Lung (tissue), 12 donors: ENCODE data around the gene AIFM3. TPM values are rescaled to one million over a fixed set of nuclear protein-coding genes. Genes with fewer than 3 reads are reported as not detected.

Source experiments
- ATAC-seq: fragments of 200-7000 bp; cut with Tn5 transposase; one replicate; pipeline ENCODE4 v1.9.1; 2020; ENCODE audit warnings: moderate number of reproducible peaks; ENCODE audit not compliant: insufficient read depth, low FRiP score
- DNase-seq, 3 donors: peaks; one replicate each; pipeline ENCODE4 v3.0.0-alpha.2; 2013 to 2017
- H3K27ac ChIP-seq, 2 donors: one replicate each; pipeline ENCODE4 v1.5.1; 2013; ENCODE audit warnings: mild to moderate bottlenecking in 2 of 2, moderate library complexity in 2 of 2, control low read depth in 1 of 2, inconsistent platforms in 1 of 2, low read depth in 1 of 2, low read length in 1 of 2
- H3K27me3 ChIP-seq, 3 donors: one replicate each; pipeline ENCODE4 v1.5.1; 2013; ENCODE audit warnings: low read length in 2 of 3; ENCODE audit not compliant: control insufficient read depth in 3 of 3, insufficient read depth in 3 of 3
- H3K36me3 ChIP-seq, 4 donors: one replicate each; pipeline ENCODE4 v1.5.1; 2013; ENCODE audit warnings: low read length in 4 of 4, mild to moderate bottlenecking in 1 of 4, moderate library complexity in 1 of 4; ENCODE audit not compliant: control insufficient read depth in 4 of 4, insufficient read depth in 4 of 4
- H3K4me1 ChIP-seq, 5 donors: one replicate each; pipeline ENCODE4 v1.5.1; 2013; ENCODE audit warnings: low read length in 5 of 5, mild to moderate bottlenecking in 2 of 5, moderate library complexity in 1 of 5; ENCODE audit not compliant: control insufficient read depth in 5 of 5, insufficient read depth in 5 of 5
- H3K4me3 ChIP-seq: one replicate; pipeline ENCODE4 v1.5.1; 2013; ENCODE audit warnings: mild to moderate bottlenecking, control low read depth, moderate library complexity
- H3K9ac ChIP-seq, 2 donors: one replicate each; pipeline ENCODE4 v1.5.1; 2013; ENCODE audit warnings: low read length in 2 of 2, control low read depth in 1 of 2; ENCODE audit not compliant: insufficient read depth in 1 of 2
- H3K9me3 ChIP-seq, 4 donors: one replicate each; pipeline ENCODE4 v1.5.1; 2013; ENCODE audit warnings: low read length in 3 of 4, mild to moderate bottlenecking in 1 of 4, moderate library complexity in 1 of 4; ENCODE audit not compliant: control insufficient read depth in 4 of 4, insufficient read depth in 3 of 4
- WGBS, 2 donors: extraction: QIAGEN DNeasy Blood & Tissue Kit; methylation state at CpG; one replicate each; pipeline ENCODE4 v1.1.7; 2013; 5-methylcytosine and 5-hydroxymethylcytosine counted together
- polyA plus RNA-seq, 2 donors: library from polyadenylated mRNA; stranded (reverse); fragments of 200-250 nt; gene quantifications; one replicate each; pipeline ENCODE4 v1.2.1, GENCODE V29; 2013
- total RNA-seq, 2 donors: library from RNA; depleted of rRNA in 1 of 2; stranded (reverse); fragments of >200 nt in 1 of 2; gene quantifications; one replicate each; pipeline ENCODE4 v1.2.1, GENCODE V29; 2014 to 2021
- TF ChIP-seq, protein P1 (sequence below): IDR thresholded peaks from 2 replicates; pipeline ENCODE4 v1.5.1; 2012; ENCODE audit warnings: mild to moderate bottlenecking; ENCODE audit errors: control extremely low read depth, extremely low read depth
- donor health status: control.
- donor health status: control.
- donor health status: Bipolar disorder and iron deficiency.
- donor health status: healthy.
- donor health status: DM: yes; HTN: yes; CAD: no.

The AIFM3 gene
- total and polyA plus RNA-seq, 4 donors = 0.48 to 7.5 (median 4.8) TPM

DNA sequence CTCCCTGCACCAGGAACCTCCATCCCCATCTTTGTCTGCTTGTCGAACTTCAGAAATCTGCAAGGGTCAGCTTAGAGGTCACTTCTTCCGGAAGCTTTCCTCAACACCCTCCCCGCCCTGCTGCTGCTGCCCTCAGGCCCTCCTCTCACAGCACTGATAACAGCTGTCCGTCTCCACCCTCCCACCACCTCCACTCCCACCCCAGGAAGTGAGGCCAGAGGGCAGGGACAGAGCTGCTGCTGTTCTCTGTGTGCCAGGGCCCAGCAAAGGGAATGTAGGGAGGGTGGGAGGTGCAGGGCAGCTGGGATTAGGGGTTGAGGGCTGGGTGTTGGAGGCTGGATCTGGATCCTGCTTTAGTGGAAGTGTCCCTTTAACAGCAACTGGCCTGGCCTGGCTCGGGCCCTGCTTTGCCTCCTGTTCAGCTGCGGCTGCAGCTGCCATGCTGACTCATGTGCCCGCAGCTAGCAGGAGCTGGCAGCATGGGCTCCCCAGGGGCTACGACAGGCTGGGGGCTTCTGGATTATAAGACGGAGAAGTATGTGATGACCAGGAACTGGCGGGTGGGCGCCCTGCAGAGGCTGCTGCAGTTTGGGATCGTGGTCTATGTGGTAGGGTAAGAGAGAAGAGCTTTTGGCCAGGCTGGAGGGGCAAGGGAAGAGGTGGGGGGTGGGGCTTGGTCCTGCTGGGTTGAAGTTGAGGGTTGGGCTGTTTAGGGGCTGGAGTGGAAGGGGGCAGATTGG is 47.8 kb downstream of the AIFM3 start, which contains the start of gene P2RX6:
TSS of gene P2RX6 (plus strand) at position 440 of the 740 bp plus-strand sequence. CDS start at position 450, 10 bp downstream.
- Histone ChIP-seq H3K4me3 (peak within 1 kb of the TSS; percentile 37), H3K9me3 (no peaks in the 10 kb centered on the region), H3K4me1 (peaks cover 2 to 36% (median 10%) of the 10 kb centered on the region in 5 donors), H3K9ac (peak within 1 kb of the TSS; percentile 13 to 26), H3K36me3 (no peaks in the 10 kb centered on the region), H3K27ac (peak within 1 kb of the TSS in 1 of 2 donors; percentile 81), H3K27me3 (no peaks in the 10 kb centered on the region)
- ATAC-seq (no peak), DNase-seq (peak; percentile 81 to 85 (median 84))
- TF ChIP-seq, protein P1, sequence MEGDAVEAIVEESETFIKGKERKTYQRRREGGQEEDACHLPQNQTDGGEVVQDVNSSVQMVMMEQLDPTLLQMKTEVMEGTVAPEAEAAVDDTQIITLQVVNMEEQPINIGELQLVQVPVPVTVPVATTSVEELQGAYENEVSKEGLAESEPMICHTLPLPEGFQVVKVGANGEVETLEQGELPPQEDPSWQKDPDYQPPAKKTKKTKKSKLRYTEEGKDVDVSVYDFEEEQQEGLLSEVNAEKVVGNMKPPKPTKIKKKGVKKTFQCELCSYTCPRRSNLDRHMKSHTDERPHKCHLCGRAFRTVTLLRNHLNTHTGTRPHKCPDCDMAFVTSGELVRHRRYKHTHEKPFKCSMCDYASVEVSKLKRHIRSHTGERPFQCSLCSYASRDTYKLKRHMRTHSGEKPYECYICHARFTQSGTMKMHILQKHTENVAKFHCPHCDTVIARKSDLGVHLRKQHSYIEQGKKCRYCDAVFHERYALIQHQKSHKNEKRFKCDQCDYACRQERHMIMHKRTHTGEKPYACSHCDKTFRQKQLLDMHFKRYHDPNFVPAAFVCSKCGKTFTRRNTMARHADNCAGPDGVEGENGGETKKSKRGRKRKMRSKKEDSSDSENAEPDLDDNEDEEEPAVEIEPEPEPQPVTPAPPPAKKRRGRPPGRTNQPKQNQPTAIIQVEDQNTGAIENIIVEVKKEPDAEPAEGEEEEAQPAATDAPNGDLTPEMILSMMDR = no peak
- 29 to 39% methylated on average over 12 of the region's 12 CpGs for WGBS, 2 donors

DNA sequence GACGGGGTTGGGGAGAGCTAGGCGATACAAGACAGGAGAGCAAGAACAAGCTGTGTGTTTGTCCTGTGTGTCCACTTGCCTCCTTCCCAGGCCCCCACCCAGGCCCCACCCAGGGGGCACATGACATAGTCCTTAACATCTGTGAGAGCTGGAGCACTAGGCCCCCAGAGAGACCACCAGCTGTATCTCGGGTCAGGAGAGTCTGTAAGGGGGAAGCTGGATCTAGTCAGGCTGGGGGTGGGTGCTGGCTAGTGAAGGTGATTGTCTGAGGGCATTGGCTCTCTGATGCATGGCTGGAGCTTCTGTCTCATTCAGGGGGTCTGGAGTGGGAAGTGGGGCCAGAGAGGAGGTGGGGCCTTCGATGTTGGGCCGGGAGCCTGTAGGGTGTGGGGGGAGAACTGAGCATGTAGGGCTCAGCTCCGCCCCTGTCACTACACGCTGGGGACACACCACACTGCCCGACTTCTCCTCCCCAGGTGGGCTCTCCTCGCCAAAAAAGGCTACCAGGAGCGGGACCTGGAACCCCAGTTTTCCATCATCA is 48.5 kb downstream of the AIFM3 start:
- Histone ChIP-seq H3K4me3 (no peak overlapping the region), H3K36me3 (no peaks in the 10 kb centered on the region), H3K4me1 (peaks cover 2 to 36% (median 10%) of the 10 kb centered on the region in 5 donors), H3K27ac (peak overlapping the region in 1 of 2 donors; percentile 62), H3K27me3 (no peaks in the 10 kb centered on the region), H3K9ac (peak overlapping the region in 1 of 2 donors; percentile 26), H3K9me3 (no peaks in the 10 kb centered on the region)
- no peak for ATAC-seq
- TF ChIP-seq, protein P1 = no peak
- whole genome bisulfite sequencing, 2 donors = 64 to 79% methylated on average over 10 of the region's 10 CpGs
- no peak for DNase-seq

DNA sequence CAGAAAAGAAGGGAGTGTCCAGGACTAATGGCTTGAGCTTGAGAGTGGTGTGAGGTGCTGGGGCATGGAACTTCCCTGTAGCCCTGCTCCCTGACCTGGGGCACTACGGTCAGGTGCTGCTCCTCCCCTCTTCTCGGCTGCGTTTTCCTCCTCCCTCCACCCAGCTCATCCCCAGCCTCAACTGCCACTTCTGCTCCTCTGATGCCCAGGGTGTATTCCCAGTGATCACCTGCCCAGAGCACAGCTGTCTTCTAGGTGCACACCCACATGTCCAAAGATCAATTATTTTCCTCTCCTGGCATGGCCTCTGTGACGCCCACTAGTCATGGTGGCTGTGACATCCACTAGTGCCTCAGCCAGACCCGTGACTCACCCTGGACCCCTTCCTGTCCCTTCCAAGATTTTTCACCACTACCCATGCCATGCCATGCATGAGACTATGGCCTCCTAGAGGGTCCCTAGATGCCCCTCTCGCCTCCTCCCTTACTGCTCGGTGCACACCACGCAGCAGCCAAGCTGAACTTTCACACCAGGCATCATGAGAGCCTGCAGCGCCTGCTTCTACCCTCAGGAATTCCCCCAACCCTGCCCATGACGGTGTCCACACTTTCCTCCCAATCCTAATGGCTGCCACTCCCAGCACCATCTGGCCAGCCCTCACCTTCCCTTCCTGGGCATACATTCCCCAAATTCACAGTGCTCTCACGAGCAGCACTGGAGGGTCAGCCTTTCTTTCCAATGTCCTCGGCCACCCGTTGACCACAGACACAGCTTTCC is 49.8 kb downstream of the AIFM3 start:
- TF ChIP-seq, protein P1 = no peak
- H3K4me1 ChIP-seq = peaks cover 2 to 36% (median 10%) of the 10 kb centered on the region in 5 donors
- H3K9ac ChIP-seq = no peak overlapping the region
- no peak overlapping the region for H3K27ac ChIP-seq
- no peak overlapping the region for H3K4me3 ChIP-seq
- no peak for ATAC-seq
- H3K27me3 ChIP-seq = no peaks in the 10 kb centered on the region
- no peaks in the 10 kb centered on the region for H3K36me3 ChIP-seq
- WGBS, 2 donors = 86 to 92% methylated on average over 13 of the region's 13 CpGs
- H3K9me3 ChIP-seq = no peaks in the 10 kb centered on the region
- DNase-seq = no peak
